ENCODE data around the gene MRPS34. TPM values are rescaled to one million over a fixed set of nuclear protein-coding genes. Genes with fewer than 3 reads are reported as not detected.

The MRPS34 gene
- total RNA-seq, 2 experiments from 2014 or later = 91.6 to 103 TPM

GRCh38 chr16:1791256-1791942 is 18.5 kb upstream of the MRPS34 start:
- Mint-ChIP-seq H3K4me3 (no peak overlapping the region), H3K9me3 (no peaks in the 10 kb centered on the region), H3K27ac (no peak overlapping the region), H3K36me3 (peaks cover 1% of the 10 kb centered on the region), H3K4me1 (peaks cover 1% of the 10 kb centered on the region), H3K27me3 (no peaks in the 10 kb centered on the region)
- ATAC-seq (ENCODE audit: low read depth) (no peak), DNase-seq (peak; percentile 28)
- POLR2A ChIA-PET = interaction anchor here (1.4 kb wide), 1 partner anchor 9 kb away, joined by 5 read pairs; the partner anchor contains the start of genes NUBP2 and SPSB3

- Mint-ChIP-seq H3K27ac (no peak overlapping the region), H3K9me3 (no peaks in the 10 kb centered on the region), H3K4me3 (no peak overlapping the region), H3K4me1 (peaks cover 1% of the 10 kb centered on the region), H3K27me3 (no peaks in the 10 kb centered on the region), H3K36me3 (peaks cover 1% of the 10 kb centered on the region)
- POLR2A ChIA-PET = interaction anchor here (1.4 kb wide), 1 partner anchor 8 kb away, joined by 5 read pairs; the partner anchor contains the start of genes NUBP2 and SPSB3
- ATAC-seq (ENCODE audit: low read depth) (no peak), DNase-seq (no peak)
Observed at GRCh38 chr16:1790611-1791255, 17.8 kb upstream of the MRPS34 start.

- no peak overlapping the region for H3K27ac Mint-ChIP-seq
- POLR2A ChIA-PET = no interaction called here
- H3K27me3 Mint-ChIP-seq = no peaks in the 10 kb centered on the region
- H3K36me3 Mint-ChIP-seq = peaks cover 1% of the 10 kb centered on the region
- ATAC-seq (ENCODE audit: low read depth) (no peak), DNase-seq (no peak)
- no peak overlapping the region for H3K4me3 Mint-ChIP-seq
- H3K4me1 Mint-ChIP-seq = peaks cover 1% of the 10 kb centered on the region
- no peaks in the 10 kb centered on the region for H3K9me3 Mint-ChIP-seq
Observed at GRCh38 chr16:1790261-1790610, 17.3 kb upstream of the MRPS34 start.

GRCh38 chr16:1789643-1790045 is 16.7 kb upstream of the MRPS34 start:
- no peaks in the 10 kb centered on the region for H3K27me3 Mint-ChIP-seq
- ATAC-seq (ENCODE audit: low read depth) = no peak
- POLR2A ChIA-PET = no interaction called here

GRCh38 chr16:1788708-1789100 is 15.8 kb upstream of the MRPS34 start:
- ATAC-seq (ENCODE audit: low read depth) (no peak), DNase-seq (peak; percentile 26)
- H3K4me1 Mint-ChIP-seq = peaks cover 5% of the 10 kb centered on the region
- H3K4me3 Mint-ChIP-seq = no peak overlapping the region
- no peaks in the 10 kb centered on the region for H3K27me3 Mint-ChIP-seq
- no peak overlapping the region for H3K27ac Mint-ChIP-seq
- H3K9me3 Mint-ChIP-seq = no peaks in the 10 kb centered on the region
- POLR2A ChIA-PET = no interaction called here
- H3K36me3 Mint-ChIP-seq = peaks cover 1% of the 10 kb centered on the region

More at GRCh38 chr16:1789643-1790045, 16.7 kb upstream of the MRPS34 start:
- no peak for DNase-seq
- peaks cover 4% of the 10 kb centered on the region for H3K4me1 Mint-ChIP-seq
- H3K27ac Mint-ChIP-seq = no peak overlapping the region
- H3K9me3 Mint-ChIP-seq = no peaks in the 10 kb centered on the region
- H3K4me3 Mint-ChIP-seq = no peak overlapping the region
- peaks cover 1% of the 10 kb centered on the region for H3K36me3 Mint-ChIP-seq

- no peaks in the 10 kb centered on the region for H3K27me3 Mint-ChIP-seq
- H3K4me3 Mint-ChIP-seq = no peak overlapping the region
Observed at GRCh38 chr16:1788095-1788707, 15.3 kb upstream of the MRPS34 start.

GRCh38 chr16:1787322-1788094 is 14.6 kb upstream of the MRPS34 start:
- Mint-ChIP-seq H3K9me3 (no peaks in the 10 kb centered on the region), H3K27me3 (no peaks in the 10 kb centered on the region), H3K27ac (no peak overlapping the region), H3K4me3 (no peak overlapping the region), H3K36me3 (peaks cover 1% of the 10 kb centered on the region), H3K4me1 (peaks cover 8% of the 10 kb centered on the region)
- DNase-seq = peak; percentile 29
- POLR2A ChIA-PET = no interaction called here
- ATAC-seq (ENCODE audit: low read depth) = no peak

More at GRCh38 chr16:1788095-1788707, 15.3 kb upstream of the MRPS34 start:
- no peak overlapping the region for H3K27ac Mint-ChIP-seq
- H3K9me3 Mint-ChIP-seq = no peaks in the 10 kb centered on the region
- POLR2A ChIA-PET = no interaction called here
- no peak for ATAC-seq (ENCODE audit: low read depth)
- peaks cover 1% of the 10 kb centered on the region for H3K36me3 Mint-ChIP-seq
- H3K4me1 Mint-ChIP-seq = peaks cover 8% of the 10 kb centered on the region
- DNase-seq = no peak

GRCh38 chr16:1787056-1787321 is 14.1 kb upstream of the MRPS34 start:
- POLR2A ChIA-PET = no interaction called here
- ATAC-seq (ENCODE audit: low read depth) (no peak), DNase-seq (no peak)
- Mint-ChIP-seq H3K4me3 (no peak overlapping the region), H3K9me3 (no peaks in the 10 kb centered on the region), H3K4me1 (peaks cover 8% of the 10 kb centered on the region), H3K36me3 (peaks cover 1% of the 10 kb centered on the region), H3K27me3 (no peaks in the 10 kb centered on the region), H3K27ac (no peak overlapping the region)

- Mint-ChIP-seq H3K9me3 (no peaks in the 10 kb centered on the region), H3K27ac (no peak overlapping the region), H3K36me3 (peaks cover 4% of the 10 kb centered on the region), H3K4me3 (no peak overlapping the region), H3K27me3 (no peaks in the 10 kb centered on the region), H3K4me1 (peaks cover 12% of the 10 kb centered on the region)
- ATAC-seq (ENCODE audit: low read depth) (no peak), DNase-seq (peak; percentile 24)
- POLR2A ChIA-PET = no interaction called here
Observed at GRCh38 chr16:1786242-1787055, 13.5 kb upstream of the MRPS34 start.

- H3K4me1 Mint-ChIP-seq = peaks cover 18% of the 10 kb centered on the region
- POLR2A ChIA-PET = no interaction called here
- DNase-seq (no peak), ATAC-seq (ENCODE audit: low read depth) (no peak)
- H3K36me3 Mint-ChIP-seq = peaks cover 4% of the 10 kb centered on the region
- H3K27me3 Mint-ChIP-seq = no peaks in the 10 kb centered on the region
- no peaks in the 10 kb centered on the region for H3K9me3 Mint-ChIP-seq
- H3K27ac Mint-ChIP-seq = no peak overlapping the region
- no peak overlapping the region for H3K4me3 Mint-ChIP-seq
Observed at GRCh38 chr16:1785846-1786170, 12.9 kb upstream of the MRPS34 start.

- H3K9me3 Mint-ChIP-seq = no peaks in the 10 kb centered on the region
- H3K27me3 Mint-ChIP-seq = no peaks in the 10 kb centered on the region
- peak overlapping the region; percentile 45 for H3K4me3 Mint-ChIP-seq
- no peak overlapping the region for H3K27ac Mint-ChIP-seq
- peaks cover 19% of the 10 kb centered on the region for H3K4me1 Mint-ChIP-seq
- DNase-seq (no peak), ATAC-seq (ENCODE audit: low read depth) (no peak)
- POLR2A ChIA-PET = interaction anchor here (1.0 to 3.7 kb wide), 2 partner anchors 8 to 13 kb away, joined by 3 to 88 read pairs; partner anchors contain the start of genes EME2, IGFALS, MRPS34 and NME3
- peaks cover 4% of the 10 kb centered on the region for H3K36me3 Mint-ChIP-seq
Observed at GRCh38 chr16:1784977-1785845, 12.3 kb upstream of the MRPS34 start.
